Stimulated activated CD8-positive, alpha-beta memory T cell treated with anti-CD3 and anti-CD28 coated beads, Interleukin-4, amount 100 ng/mL, for 1 hour (primary cell): ENCODE measurements around the gene H6PD.

Experiments
- DNase-seq, 2 donors: peaks; one replicate each; pipeline ENCODE4 v3.0.0-alpha.2; 2020; ENCODE audit warnings: low read depth in 2 of 2, low spot score in 1 of 2

H6PD gene

GRCh38 chr1:9256332-9256731, 21.8 kb downstream of the H6PD start:
- no peak for DNase-seq

- no peak for DNase-seq
Measured at GRCh38 chr1:9257851-9258250, 23.3 kb downstream of the H6PD start.

- no peak for DNase-seq
Measured at GRCh38 chr1:9258629-9259028, 24.1 kb downstream of the H6PD start.

GRCh38 chr1:9260059-9260766, 25.6 kb downstream of the H6PD start:
- DNase-seq: no peak

GRCh38 chr1:9261496-9261895, 26.9 kb downstream of the H6PD start:
- DNase-seq: no peak

- no peak for DNase-seq
Measured at GRCh38 chr1:9262096-9262986, 27.8 kb downstream of the H6PD start.

GRCh38 chr1:9263276-9263855, 28.8 kb downstream of the H6PD start:
- no peak for DNase-seq

- DNase-seq: no peak
Measured at GRCh38 chr1:9263984-9264872, 29.7 kb downstream of the H6PD start.

- DNase-seq: no peak
Measured at GRCh38 chr1:9265037-9265436, 30.5 kb downstream of the H6PD start.

GRCh38 chr1:9265968-9266367, 31.4 kb downstream of the H6PD start:
- DNase-seq: no peak

GRCh38 chr1:9267352-9267686, 32.7 kb downstream of the H6PD start:
- DNase-seq: no peak

GRCh38 chr1:9267827-9268581, 33.4 kb downstream of the H6PD start:
- DNase-seq: no peak

- DNase-seq: no peak
Measured at GRCh38 chr1:9269078-9269501, 34.5 kb downstream of the H6PD start.

- no peak for DNase-seq
Measured at GRCh38 chr1:9269721-9270120, 35.1 kb downstream of the H6PD start.

- DNase-seq: no peak
Measured at GRCh38 chr1:9270290-9270883, 35.8 kb downstream of the H6PD start.

GRCh38 chr1:9271283-9271682, 36.7 kb downstream of the H6PD start:
- DNase-seq: no peak

- no peak for DNase-seq
Measured at GRCh38 chr1:9271861-9272595, 37.5 kb downstream of the H6PD start.

- DNase-seq: no peak
Measured at GRCh38 chr1:9273177-9273576, 38.6 kb downstream of the H6PD start.

GRCh38 chr1:9275161-9275560, 40.6 kb downstream of the H6PD start:
- DNase-seq: no peak
